Measurements from ENCODE around the gene PPFIA2. TPM values are rescaled to one million over a fixed set of nuclear protein-coding genes. Genes with fewer than 3 reads are reported as not detected.

Gene PPFIA2
- total RNA-seq, 1 donor from 2014 or later, result 8.3 TPM

- no peak overlapping the region for H3K27ac Mint-ChIP-seq (ENCODE audit: unreplicated experiment)
- H3K36me3 Mint-ChIP-seq (ENCODE audit: low read depth), result no peaks in the 10 kb centered on the region
- H3K4me1 Mint-ChIP-seq, result peaks cover 12% of the 10 kb centered on the region
- no peak overlapping the region for H3K4me3 Mint-ChIP-seq
- no peaks in the 10 kb centered on the region for H3K27me3 Mint-ChIP-seq (ENCODE audit: low read depth)
- no peaks in the 10 kb centered on the region for H3K9me3 Mint-ChIP-seq
- TF ChIP-seq CTCF (conservative IDR thresholded peaks at IDR 0.05), result no peak
- DNase-seq (ENCODE audit: low read depth, low spot score), result no peak
Measured at GRCh38 chr12:81337886-81338285, 421.3 kb downstream of the PPFIA2 start.

- no peak for TF ChIP-seq CTCF (conservative IDR thresholded peaks at IDR 0.05)
- Mint-ChIP-seq H3K9me3 (no peaks in the 10 kb centered on the region), H3K4me3 (no peak overlapping the region), H3K27me3 (ENCODE audit: low read depth) (no peaks in the 10 kb centered on the region), H3K4me1 (peaks cover 2% of the 10 kb centered on the region), H3K36me3 (ENCODE audit: low read depth) (no peaks in the 10 kb centered on the region), H3K27ac (ENCODE audit: unreplicated experiment) (no peak overlapping the region)
- no peak for DNase-seq (ENCODE audit: low read depth, low spot score)
Measured at GRCh38 chr12:81333812-81334211, 425.3 kb downstream of the PPFIA2 start.

DNA sequence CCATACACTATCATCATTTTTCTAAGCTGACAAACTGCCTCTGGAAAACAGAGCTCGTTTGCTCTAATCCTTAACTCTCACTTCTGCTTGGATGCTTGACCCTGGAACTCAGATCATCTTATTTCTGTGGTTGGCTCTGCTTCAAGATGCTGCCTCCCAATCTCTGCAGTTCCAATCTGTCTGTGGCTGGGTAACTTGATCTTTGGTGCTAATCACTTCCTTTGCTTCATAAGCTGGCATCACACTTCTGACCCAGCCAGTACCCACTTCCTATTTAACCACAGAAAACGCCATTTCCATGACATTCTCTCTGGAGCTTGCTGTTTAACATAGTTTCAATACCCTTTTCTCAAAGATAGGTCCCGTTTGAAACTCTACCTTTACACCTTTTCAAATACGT is 427.1 kb downstream of the PPFIA2 start:
- Mint-ChIP-seq H3K27me3 (ENCODE audit: low read depth) (no peaks in the 10 kb centered on the region), H3K4me3 (no peak overlapping the region), H3K4me1 (no peaks in the 10 kb centered on the region), H3K9me3 (no peaks in the 10 kb centered on the region), H3K36me3 (ENCODE audit: low read depth) (no peaks in the 10 kb centered on the region), H3K27ac (ENCODE audit: unreplicated experiment) (no peak overlapping the region)
- DNase-seq (ENCODE audit: low read depth, low spot score), result no peak
- no peak for TF ChIP-seq CTCF (conservative IDR thresholded peaks at IDR 0.05)

DNA sequence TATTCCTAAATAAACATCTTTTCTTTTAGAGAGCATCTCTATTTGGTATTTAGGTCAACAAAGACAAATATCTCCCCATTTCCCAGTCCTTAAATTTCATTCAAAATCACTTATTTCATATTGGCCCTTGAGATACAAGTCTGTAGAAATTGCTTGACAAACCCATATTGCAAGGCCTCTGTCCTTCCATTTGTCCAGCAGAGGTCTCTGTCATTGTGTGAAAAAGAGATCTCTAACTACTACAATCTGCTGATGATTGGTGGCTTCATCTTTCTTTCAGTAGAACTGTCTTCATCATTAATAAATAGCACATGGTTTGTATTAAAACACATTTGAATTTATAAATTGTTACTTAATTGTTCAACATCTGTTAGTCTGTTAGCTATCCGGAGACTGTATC is 428.7 kb downstream of the PPFIA2 start:
- no peaks in the 10 kb centered on the region for H3K4me1 Mint-ChIP-seq
- no peaks in the 10 kb centered on the region for H3K27me3 Mint-ChIP-seq (ENCODE audit: low read depth)
- no peak overlapping the region for H3K4me3 Mint-ChIP-seq
- no peak overlapping the region for H3K27ac Mint-ChIP-seq (ENCODE audit: unreplicated experiment)
- peak; percentile 34 for TF ChIP-seq CTCF (conservative IDR thresholded peaks at IDR 0.05)
- no peak for DNase-seq (ENCODE audit: low read depth, low spot score)
- H3K36me3 Mint-ChIP-seq (ENCODE audit: low read depth), result no peaks in the 10 kb centered on the region
- no peaks in the 10 kb centered on the region for H3K9me3 Mint-ChIP-seq

DNA sequence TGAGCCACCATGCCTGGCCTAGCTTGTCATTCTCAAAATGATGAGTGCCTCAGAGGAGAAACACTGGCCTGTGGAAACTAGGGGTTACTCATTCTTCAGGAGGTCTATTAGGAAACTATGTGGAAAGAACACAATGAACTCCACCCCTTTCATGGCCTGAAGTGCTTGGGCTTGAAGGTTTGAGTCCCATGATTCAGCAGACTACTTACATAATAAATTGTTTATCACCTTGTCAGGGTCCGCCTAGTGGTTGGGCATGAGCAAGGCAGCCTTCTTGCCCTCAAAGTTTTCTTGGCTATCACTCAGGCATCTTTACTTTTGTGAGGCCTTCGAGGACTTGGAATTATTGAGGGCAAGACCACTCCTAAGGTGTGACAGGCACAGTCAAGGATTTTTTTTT is 430.1 kb downstream of the PPFIA2 start:
- DNase-seq (ENCODE audit: low read depth, low spot score), result no peak
- H3K4me1 Mint-ChIP-seq, result no peaks in the 10 kb centered on the region
- no peaks in the 10 kb centered on the region for H3K27me3 Mint-ChIP-seq (ENCODE audit: low read depth)
- no peaks in the 10 kb centered on the region for H3K36me3 Mint-ChIP-seq (ENCODE audit: low read depth)
- H3K27ac Mint-ChIP-seq (ENCODE audit: unreplicated experiment), result no peak overlapping the region
- H3K4me3 Mint-ChIP-seq, result no peak overlapping the region
- H3K9me3 Mint-ChIP-seq, result no peaks in the 10 kb centered on the region
- TF ChIP-seq CTCF (conservative IDR thresholded peaks at IDR 0.05), result peak; percentile 58

GRCh38 chr12:81327425-81327824 is 431.7 kb downstream of the PPFIA2 start:
- Mint-ChIP-seq H3K27ac (ENCODE audit: unreplicated experiment) (no peak overlapping the region), H3K4me1 (no peaks in the 10 kb centered on the region), H3K4me3 (no peak overlapping the region), H3K9me3 (no peaks in the 10 kb centered on the region), H3K36me3 (ENCODE audit: low read depth) (no peaks in the 10 kb centered on the region), H3K27me3 (ENCODE audit: low read depth) (no peaks in the 10 kb centered on the region)
- TF ChIP-seq CTCF (conservative IDR thresholded peaks at IDR 0.05), result peak; percentile 51
- no peak for DNase-seq (ENCODE audit: low read depth, low spot score)
